DMS114 treated with DMSO at 0.1 percent for 48 hours (cell line): ENCODE data around the gene RAB6B.

ENCODE experiments used
- DNase-seq: peaks from one replicate; lab custom pipeline; 2025; ENCODE audit not compliant: unreplicated experiment; lab: John Stamatoyannopoulos, UW

The RAB6B gene

DNA sequence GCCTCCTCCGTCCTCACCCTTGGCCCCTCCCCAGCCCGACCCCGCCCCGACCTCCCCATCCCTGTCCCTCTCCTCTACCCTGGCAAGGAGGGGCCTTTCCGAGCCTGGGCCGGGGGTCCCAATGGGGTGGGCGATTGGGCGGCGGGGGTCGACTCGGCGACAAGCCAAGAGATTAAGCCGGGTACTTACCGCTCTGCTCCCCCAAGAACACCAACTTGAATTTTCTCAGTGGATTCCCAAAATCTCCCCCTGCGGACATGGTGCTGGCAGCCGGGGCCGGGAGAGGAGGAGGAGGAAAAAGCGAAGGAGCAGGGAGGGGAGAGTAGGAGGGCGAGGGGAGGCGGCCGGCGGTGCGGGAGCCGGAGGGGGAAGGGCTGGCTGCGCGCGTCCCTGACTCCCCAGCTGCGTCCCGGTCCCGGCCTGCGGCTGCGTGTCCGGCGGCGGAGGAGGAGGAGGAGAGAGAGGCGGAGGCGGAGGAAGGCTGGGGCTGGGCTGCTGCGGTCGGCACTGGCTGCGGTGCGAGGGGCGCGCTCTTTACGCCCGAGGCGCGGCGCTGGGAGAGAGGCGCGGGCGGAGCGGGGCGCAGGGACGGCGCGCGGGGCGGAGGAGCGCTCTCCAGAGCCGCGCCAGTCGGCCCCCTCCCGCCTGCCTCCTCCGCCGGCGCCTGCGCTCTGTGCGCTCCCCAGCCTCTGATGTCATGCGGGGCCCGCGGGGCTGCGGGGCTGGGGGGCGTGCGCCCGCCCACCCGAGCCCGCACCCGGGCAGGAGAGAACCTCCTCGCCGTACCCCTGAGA, at the start of gene RAB6B:
RAB6B (minus strand) TSS at position 675 of the 794 bp plus-strand sequence; CDS start at position 259, 416 bp downstream.
- DNase-seq: peak; percentile 19

DNA sequence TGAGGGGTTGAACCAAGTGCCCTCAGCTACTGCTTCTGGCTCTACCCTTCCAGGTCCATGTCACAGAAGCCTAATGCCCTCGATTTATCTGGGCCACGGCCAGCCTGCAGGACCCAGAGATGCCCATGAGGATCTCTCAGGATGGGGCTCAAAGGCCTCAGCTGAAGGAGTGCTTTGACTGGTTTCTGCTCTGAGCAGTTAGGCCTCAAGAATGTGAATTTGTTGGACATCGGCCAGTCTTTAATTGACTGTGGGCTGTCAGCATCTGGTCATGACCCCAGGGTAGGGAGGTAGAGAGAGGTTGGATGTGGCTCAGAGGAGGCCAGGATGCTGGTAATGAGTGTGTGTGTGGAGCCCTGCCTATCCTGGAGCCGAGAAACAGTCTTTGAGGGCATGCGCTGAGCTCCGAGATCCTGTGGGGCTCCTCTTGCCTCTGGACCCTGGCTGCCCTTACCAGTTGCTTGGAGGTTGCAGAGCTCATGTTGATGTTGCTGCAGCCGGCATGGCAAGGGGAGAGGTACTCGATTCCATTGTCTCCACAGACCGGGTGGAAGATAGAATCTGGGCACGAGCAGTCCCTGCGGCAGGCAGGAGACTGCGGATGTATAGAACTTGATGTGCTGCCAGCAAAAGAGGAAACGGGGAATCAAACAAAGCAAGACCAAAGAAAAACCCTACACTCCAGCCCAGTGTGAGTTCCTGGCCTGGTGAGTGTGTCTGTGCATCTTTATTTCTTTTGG, 49.1 kb upstream of the RAB6B start:
- no peak for DNase-seq

DNA sequence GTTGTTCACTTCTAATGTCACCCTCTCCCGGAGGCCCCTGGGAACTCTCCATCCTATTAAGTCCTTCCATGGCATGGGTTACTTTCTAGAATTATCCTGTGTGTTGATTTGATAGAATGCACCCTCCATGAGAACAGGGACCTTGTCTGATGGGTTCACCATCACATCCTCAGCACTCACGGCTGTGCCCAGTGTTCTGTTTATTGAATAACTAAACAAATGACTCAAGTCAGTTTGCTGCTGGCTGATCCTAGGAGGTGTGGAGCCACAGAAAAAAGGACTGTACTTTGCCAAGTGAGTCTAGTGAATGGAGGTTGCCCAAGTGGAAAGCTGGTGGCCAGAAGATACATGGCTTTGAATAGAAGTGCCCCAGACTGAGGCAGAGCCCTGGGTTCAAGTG, 48.5 kb upstream of the RAB6B start:
- DNase-seq: no peak

DNA sequence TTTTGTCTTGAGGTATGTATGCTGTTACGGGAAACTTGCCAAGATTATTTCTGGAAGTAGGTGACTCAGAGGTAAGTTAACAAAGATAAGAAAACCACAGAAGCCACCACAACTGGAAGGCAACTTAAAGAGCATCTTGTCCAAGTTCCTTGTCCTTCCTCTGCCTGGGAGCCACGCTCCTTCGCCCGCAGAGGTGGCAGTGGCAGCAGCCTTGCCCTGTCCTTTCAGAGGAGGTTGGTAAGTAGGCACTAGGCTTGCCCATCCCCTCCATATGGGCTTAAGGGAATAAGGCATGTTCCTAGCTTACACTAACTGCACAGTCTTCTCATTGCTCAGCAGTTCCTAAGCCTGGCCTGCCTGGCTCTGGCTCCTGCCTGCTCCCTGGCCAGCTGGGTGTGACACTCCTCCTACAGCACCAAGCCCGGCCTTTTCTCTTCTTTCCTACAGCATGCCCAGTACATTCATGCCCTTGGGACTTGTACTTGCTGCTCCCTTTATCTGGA, 48.0 kb upstream of the RAB6B start:
- DNase-seq: no peak

DNA sequence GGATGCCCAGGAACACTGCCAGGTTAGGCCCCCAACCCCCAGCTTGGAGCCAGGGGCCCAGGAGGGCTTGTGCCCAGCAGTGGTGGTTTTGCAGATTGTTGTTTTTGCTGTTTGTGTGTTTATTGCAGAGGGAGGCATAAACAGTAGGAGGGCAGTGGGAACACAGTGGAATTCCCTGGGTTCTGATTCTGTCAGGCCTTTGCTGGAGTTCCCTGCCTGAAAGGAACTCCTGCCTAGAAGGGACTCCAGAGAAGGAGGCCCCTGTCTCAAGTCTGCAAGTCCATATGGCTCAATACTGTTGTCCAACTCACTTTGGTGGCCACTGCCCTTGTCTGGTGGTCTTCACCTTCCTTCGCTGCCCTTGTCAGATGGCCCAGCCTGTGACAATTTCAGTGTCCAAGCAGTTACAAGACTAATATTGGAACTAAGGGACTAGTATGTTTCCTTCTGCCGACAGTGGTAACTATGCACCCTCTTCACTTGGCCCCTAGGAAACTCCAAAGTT, 47.4 kb upstream of the RAB6B start:
- no peak for DNase-seq

DNA sequence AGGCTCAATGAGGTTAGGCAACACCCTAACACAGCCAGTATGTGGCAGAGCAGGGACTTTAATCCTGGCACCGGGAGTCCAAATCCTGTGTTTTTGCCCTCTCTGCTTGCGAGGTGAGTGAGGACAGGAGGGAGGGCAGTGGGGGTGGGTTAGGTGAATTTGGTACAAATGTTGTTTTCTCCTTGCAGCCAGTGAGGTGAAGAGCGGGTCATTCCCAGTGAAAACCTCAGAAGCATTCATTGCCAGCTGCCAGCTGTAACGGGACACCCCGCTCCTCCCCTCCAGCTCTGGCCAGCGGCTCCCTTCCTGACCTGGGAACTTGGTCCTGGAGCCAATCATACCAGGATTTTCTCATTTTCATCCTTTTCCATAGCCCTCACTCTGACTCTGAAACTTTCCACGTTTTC, 45.7 kb upstream of the RAB6B start:
- DNase-seq: no peak

DNA sequence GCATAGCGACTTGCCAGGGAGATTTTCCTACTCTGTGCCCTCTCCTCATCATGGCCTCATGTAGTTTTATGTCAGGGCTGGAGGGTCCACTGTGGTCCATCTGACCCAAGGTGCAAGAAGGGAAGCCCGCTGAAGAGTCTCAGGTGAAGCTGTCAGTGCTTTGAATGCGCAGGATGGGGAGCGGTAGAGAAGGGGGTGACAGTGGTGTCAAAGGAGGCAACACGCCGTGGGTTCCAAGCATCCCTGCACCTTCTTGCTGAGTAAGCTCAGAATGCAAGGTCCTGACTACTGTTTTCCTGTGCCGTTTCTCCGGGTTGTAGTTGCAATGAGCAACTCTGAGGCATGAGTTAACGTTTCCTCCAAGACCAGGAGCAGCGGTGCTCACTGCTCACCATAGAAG, 44.9 kb upstream of the RAB6B start:
- DNase-seq: no peak

DNA sequence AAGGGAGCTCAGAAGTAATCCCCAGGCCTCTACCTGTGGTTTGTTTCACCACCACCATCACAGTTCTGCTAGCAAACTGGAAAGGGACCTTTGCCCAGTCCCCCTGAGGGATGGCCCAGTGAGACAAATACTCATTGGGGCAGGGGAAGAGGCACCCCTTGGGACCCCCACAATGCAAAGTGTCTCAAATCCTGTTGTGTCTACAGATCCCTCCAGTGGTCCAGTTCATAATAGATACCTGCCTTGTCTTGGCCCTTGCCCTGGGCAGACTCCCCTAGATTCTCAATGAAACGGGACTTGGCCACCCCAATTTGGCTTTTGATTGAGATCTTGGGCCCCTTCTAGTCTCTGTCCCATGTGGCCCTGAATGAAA, 43.8 kb upstream of the RAB6B start:
- DNase-seq: no peak

DNA sequence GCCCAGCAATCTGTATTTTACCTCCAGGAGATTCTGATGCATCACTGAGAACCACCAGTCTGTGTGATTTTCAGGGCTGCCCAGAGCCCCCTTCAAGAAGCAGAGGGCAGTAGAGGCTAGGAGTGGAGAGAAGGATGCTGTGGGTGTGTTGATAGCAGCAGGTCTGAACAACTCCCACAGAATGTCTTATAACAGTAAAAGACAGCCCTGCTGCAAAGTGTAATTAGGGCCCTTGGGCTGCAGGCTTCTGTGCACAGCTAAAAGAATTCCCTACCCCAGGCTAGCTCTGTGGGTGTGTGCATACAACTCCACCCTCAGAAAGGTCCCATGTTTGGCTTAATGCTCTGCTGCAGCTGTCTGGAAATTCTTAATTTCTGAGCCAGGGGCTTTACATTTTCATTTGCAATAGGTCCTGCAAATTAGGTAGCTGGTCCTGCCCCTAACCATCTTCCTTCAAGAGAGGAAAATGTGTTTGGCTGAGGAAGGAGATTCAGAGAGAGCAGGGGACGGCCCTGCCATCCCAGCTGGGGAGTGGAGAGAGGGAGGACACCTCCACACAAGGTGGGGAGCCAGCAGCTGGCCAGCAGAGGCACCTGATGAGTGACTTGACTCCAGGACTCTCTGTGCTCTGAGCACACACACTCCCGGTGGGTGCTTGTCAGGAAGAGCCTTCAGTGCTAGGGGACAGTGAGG, 43.2 kb upstream of the RAB6B start:
- no peak for DNase-seq

DNA sequence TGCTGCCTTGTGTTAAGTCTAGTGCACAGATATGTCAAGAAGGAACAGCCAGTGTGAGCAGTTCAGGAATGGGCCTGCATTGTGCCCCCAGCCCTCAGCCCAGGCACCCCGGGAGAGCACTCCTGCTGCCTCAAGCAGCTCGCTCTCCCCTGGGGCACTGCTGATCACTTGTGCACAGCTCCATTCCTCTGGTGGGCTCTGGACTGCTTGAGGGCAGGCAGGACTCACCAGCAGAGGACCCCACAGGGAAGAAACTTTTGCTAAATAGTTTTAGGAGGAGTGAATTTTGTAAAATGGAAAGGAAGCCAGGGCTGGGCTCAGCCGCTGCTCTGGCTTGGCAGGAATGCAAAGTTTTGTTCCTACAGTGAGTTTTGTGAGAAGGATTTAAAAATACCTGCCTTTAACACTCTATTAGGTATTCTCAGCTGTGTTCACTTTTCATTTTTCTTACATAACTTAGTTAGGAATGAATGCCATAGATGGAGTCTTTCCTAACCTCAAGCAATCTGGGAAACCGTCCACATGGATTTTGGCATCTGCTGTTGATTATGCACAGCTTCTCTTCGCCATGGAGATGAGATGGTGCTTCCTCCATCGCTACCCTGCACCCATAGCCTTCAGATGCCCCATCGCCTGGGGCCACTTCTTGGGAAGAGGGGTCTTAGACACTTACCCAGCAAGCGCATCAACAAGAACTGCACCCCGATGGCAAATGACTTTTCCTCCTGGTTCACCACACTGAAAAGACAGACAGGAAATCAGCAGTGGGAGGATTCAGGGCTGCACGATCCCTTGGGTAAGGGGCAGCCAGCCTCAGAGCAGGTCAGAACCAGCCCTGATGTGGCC, 42.3 kb upstream of the RAB6B start:
- no peak for DNase-seq

DNA sequence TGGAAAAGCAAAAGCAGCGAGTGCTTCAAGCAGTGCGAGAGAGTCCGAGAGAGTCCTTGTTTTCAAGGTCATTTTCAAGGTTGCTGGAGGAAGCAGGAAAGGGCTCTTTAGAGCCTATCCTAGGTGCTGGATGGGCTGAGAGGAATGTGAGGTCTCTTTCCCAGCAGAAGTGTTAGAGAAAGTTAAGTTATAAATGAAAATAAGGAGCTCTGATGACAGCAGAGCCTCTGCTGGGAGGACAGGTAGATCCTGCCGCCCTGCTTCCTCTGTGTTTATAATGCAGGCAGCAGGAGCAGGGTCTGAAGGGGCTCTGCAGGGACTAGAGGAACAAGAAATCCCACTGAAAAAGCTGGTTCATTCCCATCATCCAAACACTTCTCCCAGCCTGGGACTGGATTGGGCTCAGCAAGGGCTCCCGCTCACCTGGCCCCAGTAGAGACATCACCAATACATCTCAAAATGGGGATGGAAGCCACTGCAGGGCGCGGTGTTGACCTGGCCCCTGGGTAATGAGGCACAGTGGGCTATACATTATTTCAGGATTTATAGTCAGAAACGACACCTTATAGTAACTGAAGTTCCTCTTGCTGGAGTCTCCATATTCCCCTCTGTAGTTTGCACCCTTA, 41.5 kb upstream of the RAB6B start:
- DNase-seq: no peak

DNA sequence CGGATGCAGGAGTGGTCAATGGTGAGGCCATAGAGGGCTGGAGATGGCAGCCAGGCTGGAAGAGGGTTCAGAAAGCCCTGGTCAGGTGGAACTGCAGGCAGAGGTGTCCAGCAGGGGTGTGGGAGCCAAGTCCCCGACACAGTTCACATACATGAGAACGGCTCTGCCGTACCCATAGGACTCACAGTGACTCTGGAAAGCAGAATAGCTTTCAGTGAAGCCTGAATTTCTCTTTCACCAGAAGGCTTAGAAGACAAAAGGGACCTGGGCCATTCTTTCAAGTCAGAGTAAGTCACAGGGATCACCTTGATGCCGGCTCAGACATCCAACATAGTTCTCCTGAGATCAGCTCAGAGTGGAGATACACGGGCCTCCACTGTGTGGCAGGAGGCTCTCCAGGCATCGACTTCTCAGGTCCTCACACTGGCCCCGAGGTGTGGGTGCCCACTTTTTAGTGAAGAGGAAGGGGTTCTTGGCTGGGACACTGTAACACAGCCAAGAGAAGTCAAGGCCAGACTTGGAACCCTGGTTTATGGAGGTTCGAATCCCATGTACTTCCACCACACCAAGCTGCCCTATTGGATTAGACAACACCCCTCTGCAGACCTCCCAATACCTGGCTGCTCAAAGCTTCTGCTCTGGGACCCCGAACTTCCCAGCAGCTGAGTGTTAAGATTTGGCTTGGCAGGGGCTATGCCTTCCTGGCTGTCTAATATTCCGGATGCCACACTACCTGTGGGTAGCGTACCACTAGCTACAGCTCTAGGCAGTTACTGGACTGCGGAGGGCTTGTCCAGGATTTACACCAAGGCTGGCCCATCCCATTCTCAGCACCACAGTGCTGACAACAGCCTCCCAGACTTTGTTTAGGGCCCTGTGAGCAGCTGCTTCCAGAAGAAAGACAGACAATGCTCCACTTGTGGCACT, 40.4 kb upstream of the RAB6B start:
- DNase-seq: no peak

DNA sequence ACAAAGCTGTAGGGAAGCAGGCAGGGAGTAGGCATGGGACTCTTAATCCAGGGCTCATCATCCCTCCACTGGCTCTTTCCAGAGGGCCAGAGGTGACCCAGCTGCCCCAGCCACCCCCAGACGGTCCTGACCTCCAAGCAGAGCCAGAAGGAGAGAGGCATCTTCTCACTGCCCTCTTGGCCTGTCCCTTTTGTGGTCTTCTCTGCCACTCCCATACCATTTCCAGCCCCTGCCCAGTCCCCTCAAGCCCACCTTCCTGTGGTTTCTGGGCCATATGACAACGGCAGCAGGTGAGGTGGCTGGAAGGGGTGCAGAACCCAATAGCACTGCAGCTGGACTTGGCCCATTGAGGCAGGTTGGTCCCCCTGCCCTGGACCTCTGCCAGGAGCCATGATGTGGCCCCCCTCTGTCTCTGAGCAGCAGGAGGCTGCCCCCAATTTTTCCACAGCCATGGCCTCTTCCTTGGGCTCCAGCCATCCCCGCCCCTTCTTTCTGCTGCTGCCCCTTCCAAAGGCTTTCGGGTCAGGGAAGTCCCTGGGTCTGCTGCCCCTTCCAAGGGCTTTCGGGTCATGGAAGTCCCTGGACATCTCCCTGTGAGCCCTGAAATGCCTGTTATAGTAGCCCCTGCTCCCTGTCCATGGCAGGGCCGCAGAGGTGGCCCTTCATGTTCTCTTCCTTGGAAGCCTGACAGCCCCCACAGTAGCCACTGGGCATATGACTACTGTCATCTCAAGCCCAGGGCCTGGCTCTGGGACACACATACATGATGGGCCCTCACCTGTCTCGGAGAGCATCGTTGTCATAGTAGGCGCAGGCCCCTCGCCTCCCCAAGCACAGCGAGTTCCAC, 39.5 kb upstream of the RAB6B start:
- DNase-seq: no peak

DNA sequence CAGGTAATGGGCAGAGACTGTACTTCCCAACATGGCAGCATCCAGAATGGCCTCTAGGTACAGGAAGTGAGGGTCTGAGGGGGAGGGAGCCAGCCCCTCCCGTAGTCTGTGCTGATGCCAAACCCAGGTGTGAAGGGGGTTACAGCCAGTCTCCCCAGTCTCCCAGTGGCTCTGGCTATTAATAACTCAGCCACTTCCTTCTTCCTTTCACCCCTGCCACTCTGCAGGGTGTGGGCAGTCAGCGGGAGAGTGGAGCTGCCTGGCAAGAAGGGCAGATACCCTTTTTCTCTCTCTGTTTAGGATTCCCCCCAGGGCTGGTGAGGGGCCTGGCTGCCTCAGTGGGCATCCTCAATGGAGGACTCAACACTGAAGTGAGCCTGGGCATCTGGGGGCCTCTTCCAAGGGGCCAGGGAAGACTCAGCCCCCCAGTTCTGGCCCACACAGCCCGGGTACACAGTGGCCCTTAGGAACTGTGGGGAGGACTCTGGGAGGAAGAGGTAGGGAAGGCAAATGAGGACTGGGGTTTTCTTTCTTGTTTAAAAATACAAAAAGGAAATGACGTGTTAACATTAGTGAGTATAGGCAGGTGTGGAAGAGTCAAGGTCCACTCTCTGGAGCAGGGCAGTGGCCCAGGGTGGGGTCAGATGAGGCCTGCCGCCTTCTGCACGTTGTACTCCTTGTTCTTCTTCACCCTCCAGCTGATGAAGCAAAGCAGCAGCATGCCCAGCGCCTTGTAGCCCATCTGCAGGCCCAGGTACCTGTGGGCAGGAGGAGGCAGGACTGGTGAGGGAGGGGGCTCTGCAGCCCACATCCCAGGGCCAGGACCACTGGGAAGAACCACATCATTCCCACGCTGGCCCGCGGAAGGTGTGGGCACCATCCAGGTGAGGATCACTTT, 38.6 kb upstream of the RAB6B start:
- no peak for DNase-seq

DNA sequence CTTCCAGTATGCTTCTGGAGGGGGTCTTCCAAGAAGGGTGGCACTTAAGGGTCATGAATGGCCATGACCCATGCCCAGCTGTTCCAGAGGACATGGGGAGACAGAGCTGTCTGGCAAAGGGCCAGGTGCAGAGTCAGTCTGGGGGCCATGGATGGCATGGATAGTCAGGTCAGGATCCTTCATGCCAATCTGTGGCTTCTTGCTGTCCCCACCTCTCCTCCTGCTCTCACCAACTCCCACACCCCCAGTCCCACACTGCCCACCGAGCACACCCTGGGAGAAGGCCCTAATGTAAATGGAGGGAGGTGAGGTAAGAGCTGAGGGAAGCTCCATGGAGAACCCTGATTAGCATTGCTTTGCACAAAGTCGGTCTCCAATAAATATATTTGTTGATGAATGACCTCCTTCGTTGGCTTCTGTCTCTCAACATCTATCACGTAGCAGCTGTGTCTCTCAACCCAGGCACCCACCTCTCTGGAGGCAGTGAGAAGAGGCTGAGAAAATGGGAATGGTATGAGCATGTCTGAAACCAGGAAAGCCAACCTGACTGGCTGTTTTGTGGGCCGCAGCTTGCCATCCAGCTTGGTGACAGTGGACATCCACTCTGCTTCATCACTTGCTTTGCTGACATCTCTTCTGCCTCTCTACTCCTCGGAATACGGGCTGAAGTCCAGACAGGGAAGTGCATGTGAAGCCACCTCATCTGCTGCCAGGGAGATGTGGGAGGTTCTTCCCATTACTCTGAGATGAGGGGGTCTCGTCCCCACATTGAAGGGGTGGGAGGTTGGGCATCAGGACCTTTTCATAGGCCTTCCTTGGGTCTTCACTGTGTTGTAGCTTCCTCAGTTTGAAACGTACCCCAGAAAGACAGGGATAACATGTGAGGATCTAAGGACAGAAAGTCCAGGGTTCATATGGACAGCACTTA, 37.7 kb upstream of the RAB6B start:
- no peak for DNase-seq

DNA sequence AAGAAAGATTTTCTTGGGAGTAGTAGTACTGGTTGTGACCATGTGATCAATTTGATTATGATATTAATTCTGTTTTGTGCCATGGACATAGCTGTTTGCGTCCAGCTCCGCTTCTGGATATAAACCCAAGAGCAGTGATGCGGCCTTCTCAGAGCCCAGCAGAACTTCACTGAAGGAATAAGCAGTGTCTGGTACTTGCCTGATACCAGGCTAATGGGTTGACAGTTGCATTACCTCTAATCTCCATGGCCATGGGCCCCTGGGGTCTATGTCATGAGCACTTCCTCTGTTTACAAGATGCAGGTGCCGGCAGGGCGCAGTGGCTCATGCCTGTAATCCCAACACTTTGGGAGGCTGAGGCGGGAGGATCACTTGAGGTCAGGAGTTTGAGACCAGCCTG, 36.3 kb upstream of the RAB6B start:
- no peak for DNase-seq
